ENCODE results near the gene DOK3. TPM values are rescaled to one million over a fixed set of nuclear protein-coding genes. Genes with fewer than 3 reads are reported as not detected.

The DOK3 gene
- total RNA-seq, 1 donor from 2014 or later = 16.2 TPM

DNA sequence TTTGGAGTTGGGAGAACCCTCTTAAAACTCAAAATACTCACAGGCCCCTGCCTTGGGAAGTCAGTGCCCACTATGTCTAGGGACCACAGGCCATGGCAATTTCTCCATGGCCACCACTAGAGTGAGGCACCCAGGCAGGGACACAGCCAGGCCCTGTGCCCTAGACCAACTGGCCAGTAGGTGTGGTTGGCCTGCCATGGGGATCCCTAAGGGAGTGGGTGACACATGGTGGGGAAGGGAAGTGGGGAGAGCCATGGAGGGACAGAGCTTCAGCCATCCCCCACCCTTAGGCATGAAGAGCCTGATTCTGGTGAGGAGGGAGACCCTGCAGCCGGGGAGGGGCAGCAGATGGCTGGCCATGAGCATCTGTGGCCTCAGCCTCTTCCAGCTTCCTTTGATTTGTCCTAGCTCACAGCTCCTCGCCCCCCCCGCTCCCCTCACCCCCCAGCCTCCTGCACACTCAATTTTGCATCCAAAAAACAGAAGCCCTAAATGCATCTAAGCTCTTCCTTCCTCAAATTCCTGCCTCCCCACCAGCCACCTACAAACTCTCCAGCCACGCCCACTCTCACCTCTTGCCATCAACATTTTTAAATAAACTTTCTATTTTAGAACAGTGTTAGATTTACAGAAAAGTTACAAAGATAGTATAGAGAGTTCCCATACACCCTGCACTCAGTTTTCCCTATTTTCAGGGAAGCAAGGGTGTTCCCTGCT, 34.6 kb downstream of the DOK3 start:
- no peak for ATAC-seq
- DNase-seq (ENCODE audit: low spot score) = no peak

DNA sequence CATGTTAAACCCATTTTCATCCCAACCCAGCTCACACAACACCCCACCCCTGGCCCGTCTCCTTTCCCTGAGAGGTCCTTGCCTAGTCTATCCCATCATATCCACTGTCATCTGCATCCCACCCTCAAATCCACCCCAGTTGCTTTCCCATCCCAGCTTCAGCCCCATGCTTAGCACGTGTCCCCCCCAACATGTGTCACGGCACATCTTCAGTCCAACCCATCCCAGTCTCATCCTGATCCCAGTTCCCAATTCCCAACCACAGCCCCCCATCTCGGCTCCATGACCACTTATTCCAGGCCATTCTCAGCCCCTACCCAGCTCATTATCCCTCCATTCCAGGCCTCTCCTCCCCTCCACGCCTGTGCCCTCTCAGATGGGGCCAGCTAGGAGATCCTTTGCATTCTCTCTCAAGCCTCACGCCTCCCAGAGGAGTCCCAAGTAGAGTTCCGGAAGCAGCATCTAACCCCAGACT, 35.6 kb downstream of the DOK3 start:
- no peak for DNase-seq (ENCODE audit: low spot score)
- ATAC-seq = no peak
- intact Hi-C loops (cut with DNase I) = no loop called here

More for the DNA sequence above, 34.6 kb downstream of the DOK3 start:
- intact Hi-C loops (cut with DNase I) = no loop called here

DNA sequence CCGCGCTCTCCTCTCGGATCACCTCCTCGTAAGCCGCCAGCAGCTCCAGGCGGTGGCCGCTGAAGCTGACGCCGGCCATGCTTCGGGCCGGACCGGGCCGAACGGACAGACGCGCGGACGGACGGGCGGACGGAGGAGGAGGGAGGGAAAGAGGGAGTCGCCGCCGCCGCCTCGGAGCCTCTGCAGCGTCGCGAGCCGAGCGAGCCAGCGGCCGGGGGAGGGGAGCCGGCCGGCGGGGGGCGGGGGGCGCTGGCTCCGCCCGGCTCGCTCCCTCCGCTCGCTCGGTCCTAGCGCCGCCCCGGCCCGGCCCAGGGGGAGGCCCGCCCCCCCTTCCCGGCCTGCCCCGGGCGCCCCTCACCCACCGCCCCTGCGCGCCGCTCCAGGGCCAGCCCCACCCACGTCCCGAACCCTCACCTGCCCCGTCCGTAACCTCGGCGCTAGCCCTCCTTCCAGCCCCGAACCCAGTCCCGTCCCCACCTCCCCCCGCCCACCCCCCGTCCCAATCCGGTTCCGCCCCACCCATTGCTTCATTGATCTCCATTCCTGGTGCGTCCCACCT, 36.1 kb downstream of the DOK3 start, which contains the start of gene DBN1:
DBN1 (minus strand) TSS at position 192 of the 559 bp plus-strand sequence; CDS start at position 79, 113 bp downstream.
- intact Hi-C loops (cut with DNase I) = no loop called here
- no peak for DNase-seq (ENCODE audit: low spot score)
- ATAC-seq = peak; percentile 29

DNA sequence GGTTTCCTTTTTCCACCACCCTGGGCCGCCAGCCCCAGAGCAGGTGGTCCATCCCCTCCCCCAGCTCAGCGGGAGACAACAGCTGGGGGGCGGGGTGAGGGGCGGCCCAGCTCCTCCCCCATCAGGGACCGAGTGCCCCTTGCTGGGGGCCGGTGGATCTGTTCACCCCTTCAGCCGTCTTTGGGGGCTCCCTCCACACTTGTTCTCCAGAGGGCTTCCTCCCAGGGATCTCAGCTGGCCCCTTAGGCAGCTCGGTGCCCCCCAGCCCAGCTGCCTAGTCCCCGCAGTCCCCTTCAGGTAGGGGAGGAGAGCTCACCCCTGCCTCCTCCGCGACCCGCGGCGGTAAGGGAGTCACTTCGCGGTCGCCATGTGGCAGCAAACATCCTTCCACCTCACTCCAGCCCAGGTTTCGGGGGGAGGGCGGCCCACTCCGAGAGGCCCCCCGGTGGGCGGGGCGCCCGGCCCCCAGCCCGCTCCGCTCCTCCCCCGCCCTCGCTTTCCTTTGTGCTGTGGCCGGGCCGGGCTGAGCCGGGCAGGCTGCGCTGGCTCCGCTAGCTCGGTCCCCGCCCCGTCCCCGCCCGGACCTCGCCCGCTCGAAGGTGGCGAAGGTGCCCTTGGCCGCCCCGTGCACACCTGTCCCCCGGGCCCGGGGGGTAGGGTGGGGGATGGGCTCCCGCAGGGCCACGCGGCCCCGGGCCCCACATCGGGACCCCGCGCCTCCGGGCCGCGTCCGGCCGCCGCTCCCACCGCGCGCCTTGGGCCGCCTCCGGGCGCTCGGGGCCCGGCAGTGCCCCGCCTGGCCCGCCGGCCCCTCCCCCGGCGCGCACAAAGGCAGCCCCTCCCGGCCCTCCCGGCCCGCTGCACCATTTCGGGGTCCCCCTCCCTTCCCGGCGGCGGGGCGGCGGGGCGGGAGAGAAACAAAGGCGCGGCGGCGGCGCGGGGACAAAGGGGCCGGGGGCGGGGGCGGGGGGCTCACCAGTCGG, 36.9 kb downstream of the DOK3 start:
- peak; percentile 6 for ATAC-seq

DNA sequence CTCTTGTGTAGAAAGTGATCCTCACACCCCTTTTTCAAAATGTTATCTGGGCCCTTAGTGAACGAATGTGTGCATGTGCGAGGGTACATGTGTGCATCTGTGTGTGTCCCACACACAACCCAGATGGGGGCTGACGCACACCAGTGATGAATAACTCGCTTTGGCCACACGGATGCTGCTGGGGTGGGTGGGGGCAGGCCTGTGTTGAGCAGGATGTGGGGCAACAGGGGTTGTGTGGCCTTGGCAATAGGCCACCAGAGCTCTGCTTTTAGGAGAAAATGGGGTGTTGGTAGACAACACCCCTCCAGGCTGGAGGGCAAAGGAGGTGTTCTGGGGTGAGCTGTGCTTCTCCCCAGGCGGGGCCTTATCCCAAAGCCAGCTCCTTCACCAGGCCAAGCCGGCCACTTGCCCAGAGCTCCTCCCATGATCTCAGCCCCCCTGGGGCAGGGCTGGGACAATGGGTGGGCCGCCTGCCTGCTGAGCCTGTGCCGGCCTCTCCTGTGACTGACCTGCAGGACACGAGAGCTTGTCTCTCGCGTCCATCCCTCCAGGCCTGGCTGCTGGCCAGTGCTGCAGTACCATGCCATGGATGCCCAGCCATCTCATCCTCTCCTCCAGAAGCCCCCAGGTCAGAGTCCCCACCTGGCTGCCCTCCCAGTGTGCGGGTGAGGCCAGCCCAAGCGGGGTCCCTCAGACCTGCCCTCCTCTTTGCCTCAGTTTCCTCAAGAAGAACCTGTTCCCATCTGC, 37.8 kb downstream of the DOK3 start:
- intact Hi-C loops (cut with DNase I) = no loop called here
- peak; percentile 58 for ATAC-seq
- DNase-seq (ENCODE audit: low spot score) = no peak

More for the DNA sequence above, 36.9 kb downstream of the DOK3 start:
- intact Hi-C loops (cut with DNase I) = no loop called here
- DNase-seq (ENCODE audit: low spot score) = no peak

DNA sequence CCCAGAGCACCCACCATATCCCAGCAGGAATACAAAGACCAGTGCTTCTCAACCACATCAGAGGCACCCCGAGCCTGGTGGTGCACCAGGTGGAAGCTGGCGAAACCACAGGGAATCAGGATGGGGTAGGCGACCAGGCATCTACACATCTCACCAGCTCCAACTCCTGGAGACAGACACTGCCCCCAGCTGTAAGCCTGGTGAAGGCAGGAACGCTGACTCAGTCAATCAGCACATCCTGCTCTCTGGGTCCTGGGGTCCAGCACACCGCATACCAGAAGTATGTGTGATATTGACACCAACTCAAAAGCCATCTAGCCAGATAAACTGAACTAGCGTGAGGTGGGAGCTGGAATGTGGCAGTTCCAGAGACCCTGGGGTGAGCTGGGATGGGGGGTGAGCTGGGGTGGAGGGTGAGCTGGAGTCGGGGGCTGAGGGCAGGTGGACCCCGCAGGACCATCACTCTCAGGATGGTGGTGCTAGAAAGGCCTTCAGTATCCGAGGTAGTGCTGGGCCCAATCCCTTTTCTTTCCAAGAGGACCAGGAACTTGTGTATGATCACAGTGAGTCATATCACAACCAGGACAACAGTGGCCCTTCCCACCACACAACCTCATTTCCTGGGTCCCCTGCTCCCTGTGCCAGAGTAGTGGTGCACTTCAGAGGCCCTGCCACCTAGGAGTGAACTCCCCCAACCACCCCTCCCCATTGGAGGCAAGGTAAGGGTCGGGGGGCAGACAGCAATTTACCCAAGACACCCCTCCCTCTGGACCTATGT, 38.7 kb downstream of the DOK3 start:
- intact Hi-C loops (cut with DNase I) = no loop called here
- no peak for DNase-seq (ENCODE audit: low spot score)
- ATAC-seq = no peak

DNA sequence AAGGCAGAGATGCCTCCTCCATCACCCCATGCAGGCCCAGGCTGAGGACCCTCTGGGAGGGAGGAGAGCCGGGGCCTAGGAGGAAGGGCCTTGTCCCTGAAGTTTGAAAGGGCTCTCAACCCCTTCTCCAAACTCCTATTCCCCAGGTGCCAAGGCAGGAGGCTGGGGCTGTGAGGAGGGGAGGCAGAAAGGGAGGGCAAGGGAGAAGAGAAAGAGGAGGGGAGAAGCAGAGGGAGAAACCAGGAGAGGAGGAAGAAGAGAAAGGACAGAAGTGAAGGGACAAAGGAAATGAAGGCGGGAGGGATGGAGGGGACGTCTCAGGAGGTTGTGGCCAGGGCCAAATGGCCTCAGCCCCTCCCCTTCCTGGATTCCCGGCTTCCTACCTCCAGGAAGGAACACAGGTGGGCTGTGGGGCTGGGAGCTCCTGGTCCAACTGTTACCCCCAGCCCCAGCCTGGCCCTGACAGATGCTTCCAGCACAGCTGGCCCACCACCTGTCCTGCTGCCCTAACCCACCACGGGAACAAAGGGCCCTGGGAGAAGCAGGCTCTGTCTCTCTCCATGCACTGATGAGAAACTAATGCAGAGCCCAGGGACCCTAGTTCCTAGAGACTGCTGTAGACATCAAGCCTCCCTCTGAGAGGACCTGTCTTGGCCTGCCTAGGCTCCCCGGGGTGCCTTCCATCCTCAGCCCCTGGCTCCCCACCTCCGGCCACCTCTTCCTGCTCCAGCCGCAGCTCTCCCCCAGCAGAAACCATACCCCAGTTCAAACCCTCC, 39.7 kb downstream of the DOK3 start:
- intact Hi-C loops (cut with DNase I) = no loop called here

DNA sequence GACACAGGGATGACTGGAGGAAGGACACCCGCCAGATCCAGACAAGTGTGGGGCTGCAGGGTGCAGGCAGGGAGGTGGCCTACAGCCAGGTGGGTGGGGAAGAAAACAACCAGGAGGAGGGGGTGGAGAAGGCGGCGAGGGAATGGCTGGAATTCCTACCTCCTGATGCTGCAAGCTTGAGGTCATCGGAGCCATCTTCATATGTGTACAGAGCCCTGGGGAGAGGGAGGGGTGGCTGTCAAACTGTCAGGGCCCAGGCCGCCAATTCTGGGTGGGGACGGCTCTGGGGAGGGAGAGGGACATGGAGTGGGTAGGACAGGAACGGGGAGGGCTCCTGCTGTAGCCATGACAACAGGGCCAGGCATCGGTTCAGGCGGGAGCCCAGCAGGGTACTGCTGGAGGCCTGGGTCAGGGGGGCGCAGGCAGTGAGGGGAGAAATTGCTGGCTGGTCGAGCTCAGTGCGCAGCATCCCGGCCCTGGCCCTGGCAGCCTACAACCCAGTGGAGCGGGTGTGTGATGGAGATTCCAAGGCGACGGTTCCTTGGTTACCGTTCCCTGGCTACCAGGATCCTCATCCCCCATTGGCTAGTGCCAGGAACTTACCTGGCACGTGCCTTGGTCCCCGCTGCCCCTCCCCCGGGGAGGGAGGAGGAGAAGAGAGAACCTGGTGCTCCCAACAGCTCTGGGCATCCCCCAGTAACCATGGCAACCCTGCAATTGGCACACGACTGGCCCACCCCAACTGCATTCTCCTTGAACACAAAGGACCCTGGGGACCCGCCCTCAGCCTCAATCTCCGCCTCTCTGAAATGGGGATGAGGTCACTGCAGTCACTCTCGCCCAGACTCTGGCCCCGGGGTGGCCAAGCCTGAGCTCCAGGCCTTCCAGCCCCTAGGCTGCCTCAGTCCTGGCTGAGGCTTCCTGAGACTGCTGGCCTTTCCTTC, 40.7 kb downstream of the DOK3 start:
- intact Hi-C loops (cut with DNase I) = no loop called here
- ATAC-seq = peak; percentile 14

More for the DNA sequence above, 39.7 kb downstream of the DOK3 start:
- ATAC-seq (no peak), DNase-seq (ENCODE audit: low spot score) (no peak)

DNA sequence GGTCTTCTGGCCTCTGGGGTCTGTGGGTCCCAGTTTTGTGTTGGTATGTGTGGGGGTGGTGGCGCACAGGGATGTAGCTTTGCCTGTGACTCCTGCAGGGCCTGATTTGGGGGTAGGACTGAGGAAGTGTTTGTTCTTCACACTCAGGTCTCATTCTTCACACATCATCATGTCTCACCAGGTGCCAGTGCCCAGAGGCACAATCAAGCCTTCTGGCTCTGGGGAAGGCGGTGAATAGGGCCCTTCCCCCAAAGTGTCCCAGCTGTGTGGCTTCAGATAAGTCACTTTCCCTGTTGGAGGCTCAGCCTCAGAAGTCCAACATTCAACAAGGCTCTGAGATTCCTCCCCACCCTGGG, 41.3 kb downstream of the DOK3 start:
- ATAC-seq (no peak), DNase-seq (ENCODE audit: low spot score) (no peak)
- intact Hi-C loops (cut with DNase I) = no loop called here

More for the DNA sequence above, 40.7 kb downstream of the DOK3 start:
- no peak for DNase-seq (ENCODE audit: low spot score)

DNA sequence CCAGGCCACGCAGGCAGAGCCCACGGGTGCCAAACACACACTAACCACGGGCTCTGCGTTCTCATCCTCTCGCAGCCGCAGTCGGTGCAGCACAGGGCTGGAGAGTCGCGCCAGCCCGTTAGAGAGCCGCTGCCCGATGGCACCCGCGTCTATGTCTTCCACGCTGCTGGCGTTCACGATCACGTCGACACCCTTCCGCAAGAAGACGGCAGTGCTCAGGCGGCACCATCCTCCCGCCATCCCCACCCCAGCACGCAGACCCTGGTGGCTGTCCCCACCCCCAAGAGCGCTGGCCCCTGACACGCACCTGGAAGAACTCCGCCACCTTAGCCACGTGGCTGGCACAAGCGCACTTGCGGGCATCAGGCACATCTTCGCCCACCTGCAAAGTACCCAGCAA, 42.2 kb downstream of the DOK3 start:
- DNase-seq (ENCODE audit: low spot score) (no peak), ATAC-seq (no peak)
- intact Hi-C loops (cut with DNase I) = no loop called here

DNA sequence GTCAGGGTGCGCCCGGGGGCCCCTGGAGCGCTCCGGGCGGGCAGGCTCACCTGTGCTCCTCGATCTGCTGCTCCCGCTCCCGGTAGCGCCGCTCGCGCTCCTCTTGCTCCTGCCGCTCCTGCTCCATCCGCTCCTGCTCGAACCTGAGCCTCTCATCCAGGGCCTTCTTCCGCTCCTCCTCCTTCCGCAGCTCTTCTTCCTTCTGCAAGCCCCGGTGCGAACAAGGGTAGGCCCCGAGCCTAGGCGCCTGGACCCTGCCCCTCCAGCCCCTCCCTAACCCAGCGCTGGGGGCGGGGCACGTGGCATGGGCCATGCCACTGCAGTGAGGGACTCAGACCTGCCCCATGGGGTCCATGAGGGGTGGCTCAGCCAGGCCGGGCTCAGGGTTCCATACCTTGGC, 42.8 kb downstream of the DOK3 start:
- intact Hi-C loops (cut with DNase I) = no loop called here
- no peak for ATAC-seq
- no peak for DNase-seq (ENCODE audit: low spot score)

DNA sequence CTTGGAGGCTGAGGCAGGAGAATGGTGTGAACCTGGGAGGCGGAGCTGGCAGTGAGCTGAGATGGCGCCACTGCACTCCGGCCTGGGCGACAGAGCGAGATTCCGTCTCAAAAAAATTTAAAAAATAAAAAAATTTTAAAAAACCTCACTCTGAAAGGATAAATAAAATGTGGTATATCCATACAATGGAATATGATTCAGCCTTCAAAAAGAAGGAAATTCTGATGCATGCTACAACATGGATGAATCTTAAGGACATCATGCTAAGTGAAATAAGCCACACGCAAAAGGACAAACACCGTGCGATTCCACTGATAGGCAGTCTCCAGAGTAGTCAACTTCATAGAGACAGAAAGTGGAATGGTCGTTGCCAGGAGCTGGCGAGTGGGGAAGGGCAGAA, 44.6 kb downstream of the DOK3 start:
- DNase-seq (ENCODE audit: low spot score) = no peak
- ATAC-seq = no peak
- intact Hi-C loops (cut with DNase I) = no loop called here

DNA sequence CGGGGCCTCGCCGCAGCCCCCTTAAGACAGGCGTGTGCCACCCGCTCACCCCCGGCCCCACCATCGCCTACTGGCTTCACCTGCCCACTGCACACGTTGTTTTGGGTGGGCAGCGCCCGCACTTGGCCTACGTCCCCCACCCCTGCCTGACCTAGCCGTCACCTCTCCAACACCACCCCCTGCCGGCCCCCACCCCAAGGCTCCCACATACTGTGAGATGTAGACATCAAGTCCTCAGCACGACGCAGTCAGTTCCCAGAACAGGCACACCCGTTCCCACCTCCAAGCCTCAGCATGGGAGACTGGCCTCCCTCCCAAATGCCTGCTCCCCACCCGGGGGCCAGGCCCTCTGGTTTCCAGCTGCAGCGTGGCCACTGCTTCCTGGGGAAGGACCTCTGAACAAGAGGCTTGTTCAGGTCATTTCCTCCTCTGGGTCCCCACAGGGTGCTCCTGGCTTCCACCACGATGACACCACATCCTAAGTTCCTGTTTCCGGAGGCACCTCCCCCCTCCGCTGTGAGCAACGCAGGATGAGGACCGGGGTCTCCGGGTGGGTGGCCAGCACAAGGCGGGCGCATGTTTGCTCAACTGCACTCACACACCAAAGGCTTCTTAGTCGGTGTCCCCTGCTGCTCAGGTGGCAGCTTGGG, 47.5 kb downstream of the DOK3 start:
- intact Hi-C loops (cut with DNase I) = no loop called here
- DNase-seq (ENCODE audit: low spot score) = no peak
- no peak for ATAC-seq

DNA sequence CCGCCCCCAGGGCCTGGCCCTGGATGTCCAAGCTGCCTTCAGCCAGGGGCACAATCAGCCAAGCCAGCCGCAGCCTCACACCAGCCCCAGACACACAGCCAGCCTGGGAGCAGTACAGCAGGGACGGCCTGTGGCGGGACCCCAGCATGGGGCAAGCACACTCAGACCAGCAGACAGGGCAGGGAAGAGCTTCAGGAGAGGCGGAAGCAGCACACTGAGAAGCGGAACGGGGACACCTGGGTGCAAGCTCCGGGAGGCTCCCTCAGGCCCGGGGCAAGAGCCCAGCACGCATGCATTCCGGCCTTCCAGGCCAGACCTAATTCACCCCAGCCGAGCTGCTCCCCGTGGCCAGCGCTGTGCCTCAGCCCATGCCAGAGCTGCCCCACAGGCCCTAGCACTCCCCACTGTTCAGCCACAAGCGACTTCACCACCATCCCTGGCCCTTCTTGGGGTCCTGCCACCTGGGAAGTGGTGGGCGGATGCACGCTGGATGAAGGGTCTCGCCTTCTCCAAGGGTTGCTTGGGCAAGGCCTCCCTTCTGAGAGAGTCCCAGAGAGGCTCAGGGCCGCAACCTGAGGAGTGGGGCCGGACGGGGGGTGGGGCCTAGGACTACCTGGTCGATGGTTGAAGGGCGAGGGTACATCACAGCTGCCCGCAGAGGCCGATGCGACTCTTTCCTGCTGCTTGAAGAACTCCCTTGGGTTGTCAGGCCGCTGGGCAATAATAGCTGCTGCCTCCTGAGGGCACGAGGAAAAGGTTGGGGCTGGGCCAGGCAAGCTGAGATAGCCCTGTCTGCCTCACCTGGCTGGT, 49.6 kb downstream of the DOK3 start:
- intact Hi-C loops (cut with DNase I) = loop anchor here (5.0 kb wide), 1 partner anchor 58 kb away; the partner anchor contains the start of gene PFN3
- ATAC-seq = no peak
- no peak for DNase-seq (ENCODE audit: low spot score)

DNA sequence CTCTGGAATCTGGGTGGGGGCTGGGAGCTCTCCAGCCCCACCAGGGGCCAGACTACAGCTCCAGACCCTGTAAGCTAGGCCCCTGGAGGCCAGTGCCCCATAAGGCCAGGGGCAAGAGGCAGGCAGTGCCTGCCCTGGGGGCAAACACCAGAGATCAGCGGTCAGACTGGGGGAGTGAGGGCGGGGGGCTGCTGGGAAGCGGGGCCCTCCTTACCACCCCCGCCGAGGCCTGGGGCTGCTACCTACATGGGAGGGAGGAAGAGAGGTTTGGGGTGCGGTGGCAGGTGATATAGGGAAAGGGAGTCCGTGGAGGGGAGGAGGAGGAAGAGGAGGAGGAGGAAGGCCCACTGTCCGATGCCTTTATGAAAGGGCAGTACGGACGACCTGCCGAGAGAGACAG, 50.3 kb downstream of the DOK3 start:
- intact Hi-C loops (cut with DNase I) = loop anchor here (5.0 kb wide), 1 partner anchor 57 kb away; the partner anchor contains the start of gene PFN3
- DNase-seq (ENCODE audit: low spot score) (no peak), ATAC-seq (no peak)

Measured in sciatic nerve (tissue), 2 donors.